HG02973 (cell line): Measurements from ENCODE around the gene PARM1.
"Not testable (repeated sequence)": the region's sequence is repeated elsewhere in the genome, so short reads cannot be mapped to it uniquely, and the experiment has no call there.

Source experiments
- ATAC-seq: cut with Tn5 transposase; IDR thresholded peaks from one replicate; pipeline ENCODE4 v1.9.1; 2021; ENCODE audit warnings: moderate library complexity; ENCODE audit not compliant: unreplicated experiment

Gene PARM1

GRCh38 chr4:74982546-74983252 lies 49.8 kb downstream of the PARM1 start:
- no peak for ATAC-seq

- no peak for ATAC-seq
These were observed 50.3 kb downstream of the PARM1 start for GRCh38 chr4:74983253-74983635.

DNA sequence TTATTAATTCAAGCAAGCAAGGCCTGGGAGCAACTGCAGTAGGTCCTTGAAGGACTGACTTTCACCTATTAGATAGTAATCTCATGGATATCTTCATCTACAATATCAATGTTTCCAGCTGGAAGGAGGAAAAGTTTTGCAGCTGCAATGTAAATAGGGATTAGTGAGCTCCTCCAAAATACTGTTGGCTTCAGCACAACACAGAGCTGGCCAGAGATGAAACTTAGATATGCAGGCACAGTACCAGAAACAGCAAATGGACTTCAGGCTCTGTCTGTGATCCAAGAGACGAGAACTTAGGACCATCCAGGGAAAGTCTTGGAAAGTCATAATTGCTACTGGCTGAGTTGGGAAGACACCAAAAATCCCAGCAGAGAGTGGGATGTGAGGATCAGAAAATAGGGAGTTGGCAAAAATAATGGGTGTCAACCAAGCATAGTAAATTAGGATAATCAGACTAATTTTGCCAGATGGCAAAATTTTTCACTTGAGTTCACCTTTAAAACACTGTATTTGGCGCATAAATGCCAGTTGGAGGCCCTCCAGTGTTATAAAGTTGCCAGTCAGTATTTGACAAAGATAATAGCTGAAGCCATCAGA lies 57.5 kb downstream of the PARM1 start:
- no peak for ATAC-seq

DNA sequence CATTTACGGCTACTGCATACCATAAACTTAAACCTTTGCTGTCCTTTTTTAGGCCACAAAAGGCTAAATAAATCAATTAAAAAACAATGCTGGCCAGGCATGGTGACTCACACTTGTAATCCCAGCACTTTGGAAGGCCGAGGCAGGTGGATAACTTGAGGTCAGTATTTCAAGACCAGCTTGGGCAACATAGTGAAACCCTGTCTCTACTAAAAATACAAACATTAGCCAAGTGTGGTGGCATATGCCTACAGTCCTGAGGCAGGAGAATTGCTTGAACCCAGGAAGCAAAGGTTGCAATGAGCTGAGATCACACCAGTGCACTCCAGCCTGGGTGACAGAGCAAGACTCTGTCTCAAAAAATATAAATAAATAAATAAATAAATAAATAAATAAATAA lies 61.5 kb downstream of the PARM1 start:
- ATAC-seq = not testable (repeated sequence)

- ATAC-seq = no peak
These were observed 64.1 kb downstream of the PARM1 start for GRCh38 chr4:74996996-74997395.

GRCh38 chr4:74997948-74998729 lies 65.2 kb downstream of the PARM1 start:
- ATAC-seq = no peak

GRCh38 chr4:74999714-75000309 lies 66.9 kb downstream of the PARM1 start:
- ATAC-seq = no peak

- no peak for ATAC-seq
These were observed 69.0 kb downstream of the PARM1 start for GRCh38 chr4:75001871-75002270.

DNA sequence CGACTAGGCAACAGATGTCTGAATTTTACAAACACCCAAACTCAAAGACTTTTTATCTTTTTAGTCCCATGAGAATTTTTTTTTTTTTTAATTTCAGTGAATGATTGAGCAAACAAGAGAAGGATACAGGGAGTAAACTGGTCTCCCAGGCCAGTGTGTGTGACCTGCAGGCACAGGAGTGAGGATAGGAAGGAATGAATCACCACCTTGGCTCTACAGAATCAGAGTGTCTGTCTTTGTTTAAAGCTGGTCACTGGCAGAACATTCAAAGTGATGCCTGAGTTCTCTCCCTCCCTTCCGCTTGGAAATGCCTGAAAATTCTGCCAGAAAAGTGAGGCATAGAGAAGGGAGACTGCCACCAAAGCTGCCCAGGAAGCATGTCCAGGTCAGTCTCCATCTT lies 69.5 kb downstream of the PARM1 start:
- ATAC-seq = no peak

DNA sequence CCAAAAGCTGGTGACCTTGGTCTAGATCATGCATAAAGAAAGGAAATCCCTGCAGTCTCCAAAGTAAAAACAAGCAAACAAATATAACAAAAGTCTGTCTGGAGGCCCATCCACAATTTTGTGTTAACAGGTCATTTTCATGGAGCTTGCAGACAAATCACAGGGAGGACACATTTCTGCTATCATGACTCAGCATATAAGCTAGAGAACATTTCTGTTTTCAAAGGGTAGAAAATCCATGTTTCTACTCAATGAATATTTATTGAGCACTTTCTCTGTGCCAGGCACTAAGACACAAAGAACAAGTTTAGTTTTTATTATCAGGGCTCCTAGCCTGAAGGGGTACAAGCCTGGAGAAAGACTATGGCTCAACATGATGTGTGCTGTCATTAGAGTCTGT lies 71.1 kb downstream of the PARM1 start:
- no peak for ATAC-seq

DNA sequence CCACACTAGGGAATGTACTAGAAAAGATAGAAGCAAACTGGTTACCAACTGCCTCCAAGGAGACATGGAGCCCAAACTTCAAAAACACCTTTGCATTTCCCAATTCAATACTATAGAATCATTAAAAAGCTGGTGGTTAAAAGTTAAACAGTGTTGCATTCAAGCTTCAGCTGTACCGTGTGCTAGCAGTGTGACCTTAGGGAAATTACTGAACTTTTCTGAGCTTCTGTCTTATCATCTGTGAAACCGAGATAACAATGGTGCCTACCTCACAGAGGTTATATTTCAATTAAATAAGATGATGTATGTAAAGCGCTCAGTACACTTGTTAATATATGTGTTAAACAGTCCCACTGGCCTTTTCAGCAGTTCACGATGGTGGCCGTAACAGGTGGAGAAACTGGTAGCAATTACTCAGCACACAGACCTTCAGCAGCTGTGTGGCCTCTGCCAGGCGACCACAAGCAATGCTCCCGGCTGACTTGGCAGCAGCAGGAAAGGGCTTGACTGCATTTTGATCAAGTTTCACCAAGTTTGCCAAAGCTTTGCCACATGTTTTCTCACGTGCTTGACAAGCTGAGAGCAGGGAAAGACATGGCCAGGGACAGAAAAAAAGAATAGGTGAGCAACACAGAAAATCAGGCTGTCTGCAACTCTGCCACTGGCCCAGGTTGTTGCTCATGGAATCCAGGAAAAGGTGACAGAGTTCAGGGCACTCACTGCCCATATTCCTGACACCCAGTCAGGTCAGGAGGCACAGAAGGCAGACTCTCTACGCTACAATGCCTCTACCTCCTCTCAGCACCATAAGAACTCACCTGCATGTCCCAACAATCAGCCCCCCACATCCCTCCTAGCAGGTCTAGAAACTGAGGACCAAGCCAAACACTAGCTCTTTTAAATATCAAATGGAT lies 72.1 kb downstream of the PARM1 start:
- peak; percentile 70 for ATAC-seq

DNA sequence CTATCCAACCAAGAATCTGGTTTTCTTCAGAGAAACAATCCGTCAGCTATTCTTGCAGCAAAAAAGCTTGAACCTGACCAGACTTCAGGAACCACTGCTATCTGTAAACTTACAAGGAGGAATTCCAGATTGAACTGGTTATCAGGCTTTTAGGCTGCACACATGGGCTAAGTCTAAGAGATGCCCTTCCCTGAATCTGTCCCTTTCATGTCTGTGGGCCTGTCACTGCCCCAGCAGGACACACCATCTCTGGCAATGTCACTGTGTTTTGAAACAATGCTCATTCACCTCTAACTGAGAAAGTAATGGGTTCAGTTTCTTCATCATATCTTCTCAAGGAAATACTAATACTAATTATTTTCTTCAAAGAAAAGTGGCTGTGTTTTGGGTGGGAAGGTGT lies 72.8 kb downstream of the PARM1 start:
- no peak for ATAC-seq

DNA sequence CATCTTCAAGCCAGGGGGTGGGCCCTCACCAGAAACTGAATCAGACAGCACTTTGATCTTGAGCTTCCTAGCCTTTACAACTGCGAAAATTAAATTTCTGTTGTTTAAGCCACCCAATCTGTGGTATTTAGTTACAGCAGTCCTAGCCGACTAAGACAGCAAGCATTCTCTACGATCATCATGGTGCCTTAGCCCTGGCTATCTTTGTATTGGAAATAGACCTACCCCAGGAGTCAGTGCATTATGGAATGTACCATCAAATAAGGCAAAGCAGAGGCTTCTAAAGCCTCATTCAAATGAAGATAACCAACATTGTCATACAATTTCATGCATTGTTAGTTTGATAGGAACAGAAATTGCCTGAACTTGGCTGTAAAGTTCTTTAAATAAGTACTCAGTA lies 75.0 kb downstream of the PARM1 start:
- no peak for ATAC-seq

GRCh38 chr4:75009138-75009537 lies 76.2 kb downstream of the PARM1 start:
- ATAC-seq = no peak

GRCh38 chr4:75011131-75011795 lies 78.3 kb downstream of the PARM1 start:
- no peak for ATAC-seq

DNA sequence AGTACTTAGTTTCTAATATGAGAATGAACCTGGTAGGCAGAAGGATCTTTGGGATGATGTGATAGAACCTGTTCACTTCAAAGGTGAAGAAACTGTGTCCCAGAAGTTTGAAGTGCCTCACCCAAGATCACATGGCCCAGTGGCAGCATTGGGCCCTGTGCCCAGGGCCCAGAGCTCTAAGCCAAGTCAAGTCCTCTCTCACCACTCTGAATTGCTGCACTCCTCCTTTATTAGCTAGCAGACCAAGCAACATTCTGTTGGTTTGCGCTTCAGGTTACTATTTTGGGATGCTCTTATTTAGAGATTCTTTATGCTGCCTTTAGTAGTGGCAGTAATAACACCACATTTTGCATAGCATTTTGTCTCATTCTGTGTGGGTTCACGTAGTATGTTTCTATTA lies 82.7 kb downstream of the PARM1 start:
- ATAC-seq = no peak

- no peak for ATAC-seq
These were observed 83.6 kb downstream of the PARM1 start for GRCh38 chr4:75016472-75016871.

GRCh38 chr4:75018811-75019479 lies 86.0 kb downstream of the PARM1 start:
- ATAC-seq = no peak

DNA sequence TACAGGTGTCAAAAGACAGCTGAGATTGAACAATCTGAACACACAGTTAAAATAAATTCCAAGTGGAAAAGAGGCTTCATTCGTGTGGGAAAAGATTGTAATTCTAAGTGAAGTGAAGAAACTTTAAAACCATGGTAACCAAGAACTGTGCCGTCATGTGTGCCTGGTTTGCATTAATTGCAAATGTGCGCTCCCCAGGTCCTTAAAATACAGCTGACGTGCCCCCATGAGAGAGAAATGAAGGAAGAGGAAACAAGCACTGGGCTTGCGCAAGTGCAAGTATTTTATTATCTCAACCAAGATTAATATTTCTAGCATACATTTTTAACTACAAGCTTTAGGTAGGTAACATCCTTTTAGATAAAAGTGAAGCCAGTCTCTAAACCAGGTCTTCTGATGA lies 92.5 kb downstream of the PARM1 start:
- ATAC-seq = no peak
